Karpas-422 (cell line): ENCODE measurements around the gene SFI1. TPM values are rescaled to one million over a fixed set of nuclear protein-coding genes. Genes with fewer than 3 reads are reported as not detected.
"Not testable (repeated sequence)": the region's sequence is repeated elsewhere in the genome, so short reads cannot be mapped to it uniquely, and the experiment has no call there.

Source experiments
- DNase-seq: peaks from one replicate; pipeline ENCODE4 v3.0.0-alpha.2; 2015
- H2AFZ ChIP-seq: fragments of 200-600 bp; sonication (generic); 2 replicates; pipeline ENCODE4 v1.6.1; 2014; ENCODE audit warnings: antibody characterized with exemption, low read length, mixed read lengths
- H3K27ac ChIP-seq: fragments of 200-600 bp; sonication (generic); 2 replicates; pipeline ENCODE4 v1.5.1; 2014; ENCODE audit warnings: mild to moderate bottlenecking, low read length, moderate library complexity
- H3K27me3 ChIP-seq: fragments of 200-600 bp; sonication (generic); 2 replicates; pipeline ENCODE4 v1.6.1; 2014; ENCODE audit warnings: low read length, mixed read lengths
- H3K36me3 ChIP-seq: fragments of 200-600 bp; sonication (generic); 2 replicates; pipeline ENCODE4 v1.6.1; 2014; ENCODE audit warnings: low read length, mixed read lengths; ENCODE audit not compliant: insufficient read depth
- H3K4me1 ChIP-seq: fragments of 200-600 bp; sonication (generic); 2 replicates; pipeline ENCODE4 v1.6.1; 2014; ENCODE audit warnings: mild to moderate bottlenecking, low read length, mixed read lengths
- H3K4me2 ChIP-seq: fragments of 200-600 bp; sonication (generic); 2 replicates; pipeline ENCODE4 v1.6.1; 2014; ENCODE audit warnings: low read length, low read depth, mild to moderate bottlenecking; ENCODE audit not compliant: poor library complexity, severe bottlenecking
- H3K4me3 ChIP-seq: fragments of 200-600 bp; sonication (generic); 2 replicates; pipeline ENCODE4 v1.5.1; 2014; ENCODE audit warnings: mild to moderate bottlenecking, antibody characterized with exemption, low read length, mixed read lengths
- H3K79me2 ChIP-seq: fragments of 200-600 bp; sonication (generic); 2 replicates; pipeline ENCODE4 v1.6.1; 2014; ENCODE audit warnings: mild to moderate bottlenecking, low read length, mixed read lengths
- H3K9ac ChIP-seq: fragments of 200-600 bp; sonication (generic); 2 replicates; pipeline ENCODE4 v1.6.0; 2014; ENCODE audit warnings: low read length
- H3K9me2 ChIP-seq: fragments of 200-600 bp; sonication (generic), shearing (Covaris generic); replicated peaks from 2 replicates; pipeline ENCODE4 v1.6.0; 2014; ENCODE audit warnings: mild to moderate bottlenecking, low read length, moderate library complexity; ENCODE audit not compliant: insufficient read depth
- H3K9me3 ChIP-seq: fragments of 300-700, 200-600 bp; sonication (generic); 2 replicates; pipeline ENCODE4 v1.6.1; 2014; ENCODE audit warnings: low read length, mixed read lengths
- H4K20me1 ChIP-seq: fragments of 200-600 bp; sonication (generic); 2 replicates; pipeline ENCODE4 v1.6.1; 2014; ENCODE audit warnings: mild to moderate bottlenecking, antibody characterized with exemption, low read length, low read depth; ENCODE audit not compliant: insufficient read depth
- total RNA-seq: library from RNA; depleted of rRNA; stranded (reverse); fragments of >200 nt; shearing (Covaris generic); gene quantifications from 2 replicates; pipeline ENCODE4 v1.2.3, GENCODE V29; 2014; ENCODE audit warnings: low replicate concordance

SFI1 gene
- total RNA-seq, 1 experiment from 2014 or later: 43.2 TPM

DNA sequence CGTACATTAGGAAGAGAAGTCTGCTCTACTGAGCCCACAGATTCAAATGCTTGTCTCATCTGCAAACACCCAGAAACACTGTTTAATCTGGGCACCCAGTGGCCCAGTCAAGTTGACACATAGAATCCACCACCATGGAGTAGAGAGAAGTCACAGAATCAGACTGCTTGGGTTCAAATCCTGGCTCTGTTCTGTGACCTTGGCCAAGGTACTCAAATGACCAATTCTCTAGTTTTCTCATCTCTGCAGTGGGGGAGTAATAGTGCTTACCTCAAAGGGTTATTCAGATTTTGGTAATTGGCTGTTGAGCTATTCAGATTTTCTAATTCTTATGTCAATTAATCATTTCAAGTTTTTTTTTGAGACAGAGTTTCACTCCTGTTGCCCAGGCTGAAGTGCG lies 93.8 kb downstream of the SFI1 start:
- not testable (repeated sequence) for H3K4me3 ChIP-seq, H3K9me3 ChIP-seq, H3K79me2 ChIP-seq, H3K9me2 ChIP-seq, H3K9ac ChIP-seq, H3K27me3 ChIP-seq, DNase-seq, H4K20me1 ChIP-seq, H3K4me1 ChIP-seq, H3K27ac ChIP-seq, H2AFZ ChIP-seq, H3K4me2 ChIP-seq
- H3K36me3 ChIP-seq: peaks cover 39% of the 10 kb centered on the region

DNA sequence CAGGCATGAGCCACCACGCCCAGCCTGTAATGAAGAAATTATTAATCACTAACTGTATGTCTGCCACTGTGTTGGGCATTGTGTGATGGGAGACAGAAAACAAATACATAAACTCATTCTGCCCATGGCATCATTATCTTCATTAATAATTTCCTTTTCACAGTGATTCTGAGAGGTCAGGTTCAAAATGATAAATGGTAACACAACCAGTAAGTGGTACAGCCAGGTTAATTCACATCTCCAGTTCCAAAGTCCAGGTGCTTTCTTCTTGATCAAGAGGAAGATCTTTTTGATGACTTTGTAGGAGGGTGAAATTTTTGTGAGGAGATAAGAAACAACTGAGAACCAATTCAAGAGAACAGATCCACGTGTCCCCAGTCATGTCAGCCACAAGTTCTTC lies 98.9 kb downstream of the SFI1 start:
- Histone ChIP-seq H4K20me1 (no peaks in the 10 kb centered on the region), H2AFZ (no peak overlapping the region), H3K9me3 (no peaks in the 10 kb centered on the region), H3K27ac (no peak overlapping the region), H3K79me2 (no peaks in the 10 kb centered on the region), H3K9ac (no peak overlapping the region), H3K27me3 (no peaks in the 10 kb centered on the region), H3K9me2 (no peaks in the 10 kb centered on the region), H3K4me2 (no peak overlapping the region), H3K36me3 (0 out of 2 replicates have a peak, but pooled peaks cover 3% of the 10 kb centered on the region), H3K4me1 (no peaks in the 10 kb centered on the region), H3K4me3 (no peak overlapping the region)
- DNase-seq: no peak

- no peak for DNase-seq
- H2AFZ ChIP-seq: no peak overlapping the region
- no peaks in the 10 kb centered on the region for H3K79me2 ChIP-seq
- H3K9me3 ChIP-seq: no peaks in the 10 kb centered on the region
- no peak overlapping the region for H3K27ac ChIP-seq
- H3K4me2 ChIP-seq: no peak overlapping the region
- no peaks in the 10 kb centered on the region for H3K27me3 ChIP-seq
- no peaks in the 10 kb centered on the region for H3K4me1 ChIP-seq
- no peaks in the 10 kb centered on the region for H3K9me2 ChIP-seq
- H3K9ac ChIP-seq: no peak overlapping the region
- H3K4me3 ChIP-seq: no peak overlapping the region
- no peaks in the 10 kb centered on the region for H4K20me1 ChIP-seq
- peaks cover 10% of the 10 kb centered on the region; the same call in 1 of the 2 replicates for H3K36me3 ChIP-seq
Observed at GRCh38 chr22:31602259-31602952, 106.1 kb downstream of the SFI1 start.

- H3K27ac ChIP-seq: no peak overlapping the region
- H2AFZ ChIP-seq: no peak overlapping the region
- no peak for DNase-seq
- H3K4me1 ChIP-seq: no peaks in the 10 kb centered on the region
- H3K9me3 ChIP-seq: no peaks in the 10 kb centered on the region
- H3K27me3 ChIP-seq: no peaks in the 10 kb centered on the region
- no peaks in the 10 kb centered on the region for H3K79me2 ChIP-seq
- peaks cover 10% of the 10 kb centered on the region; the same call in 1 of the 2 replicates for H3K36me3 ChIP-seq
- no peak overlapping the region for H3K9ac ChIP-seq
- H3K4me2 ChIP-seq: no peak overlapping the region
- no peaks in the 10 kb centered on the region for H3K9me2 ChIP-seq
- no peaks in the 10 kb centered on the region for H4K20me1 ChIP-seq
- no peak overlapping the region for H3K4me3 ChIP-seq
Observed at GRCh38 chr22:31603081-31603525, 106.8 kb downstream of the SFI1 start.

- H3K9me2 ChIP-seq: no peaks in the 10 kb centered on the region
- H3K27ac ChIP-seq: no peak overlapping the region
- no peak for DNase-seq
- H4K20me1 ChIP-seq: no peaks in the 10 kb centered on the region
- no peaks in the 10 kb centered on the region for H3K4me1 ChIP-seq
- peaks cover 10% of the 10 kb centered on the region; the same call in 1 of the 2 replicates for H3K36me3 ChIP-seq
- no peak overlapping the region for H3K4me3 ChIP-seq
- H3K4me2 ChIP-seq: no peak overlapping the region
- H3K27me3 ChIP-seq: no peaks in the 10 kb centered on the region
- no peaks in the 10 kb centered on the region for H3K9me3 ChIP-seq
- no peaks in the 10 kb centered on the region for H3K79me2 ChIP-seq
- H3K9ac ChIP-seq: no peak overlapping the region
- no peak overlapping the region for H2AFZ ChIP-seq
Observed at GRCh38 chr22:31603574-31603973, 107.2 kb downstream of the SFI1 start.

DNA sequence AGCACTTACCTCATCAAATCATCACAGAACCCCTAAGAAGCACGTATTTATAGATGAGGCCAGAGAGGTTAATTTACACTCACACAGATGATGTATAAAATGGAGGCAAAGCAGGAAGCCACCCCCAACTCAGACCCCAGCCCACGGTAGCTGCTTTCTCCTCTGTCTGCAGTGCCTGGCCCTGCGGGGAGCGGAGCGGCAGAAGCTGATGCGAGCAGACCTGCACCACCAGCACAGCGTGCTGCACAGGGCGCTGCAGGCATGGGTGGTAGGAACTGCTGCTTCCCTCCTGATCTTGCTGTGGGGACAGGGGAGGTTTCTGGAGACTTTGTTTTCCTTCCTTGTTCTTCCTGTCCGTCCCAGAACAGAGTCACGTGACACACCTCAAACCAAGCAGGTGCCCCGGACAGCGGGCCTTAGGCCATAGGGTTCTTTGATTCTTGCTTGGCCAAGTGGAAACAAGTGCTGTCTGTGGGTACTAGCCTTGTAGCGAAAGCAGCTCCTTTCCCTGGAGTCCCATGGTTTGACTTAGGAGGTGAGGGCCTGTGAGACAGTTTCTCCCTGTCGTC lies 107.9 kb downstream of the SFI1 start:
- Histone ChIP-seq H3K36me3 (peaks cover 10% of the 10 kb centered on the region; the same call in 1 of the 2 replicates), H3K27me3 (no peaks in the 10 kb centered on the region), H3K9me2 (no peaks in the 10 kb centered on the region), H3K4me2 (no peak overlapping the region), H3K4me3 (no peak overlapping the region), H3K79me2 (no peaks in the 10 kb centered on the region), H4K20me1 (no peaks in the 10 kb centered on the region), H3K9me3 (no peaks in the 10 kb centered on the region), H3K27ac (no peak overlapping the region), H3K9ac (no peak overlapping the region), H3K4me1 (no peaks in the 10 kb centered on the region), H2AFZ (no peak overlapping the region)
- no peak for DNase-seq

GRCh38 chr22:31604746-31605705 lies 108.7 kb downstream of the SFI1 start:
- no peak overlapping the region for H3K9ac ChIP-seq
- H3K27me3 ChIP-seq: no peaks in the 10 kb centered on the region
- DNase-seq: no peak
- H3K9me2 ChIP-seq: no peaks in the 10 kb centered on the region
- peaks cover 10% of the 10 kb centered on the region; the same call in 1 of the 2 replicates for H3K36me3 ChIP-seq
- H2AFZ ChIP-seq: no peak overlapping the region
- H3K27ac ChIP-seq: no peak overlapping the region
- H3K4me1 ChIP-seq: no peaks in the 10 kb centered on the region
- no peaks in the 10 kb centered on the region for H3K9me3 ChIP-seq
- no peak overlapping the region for H3K4me2 ChIP-seq
- no peaks in the 10 kb centered on the region for H3K79me2 ChIP-seq
- H4K20me1 ChIP-seq: no peaks in the 10 kb centered on the region
- no peak overlapping the region for H3K4me3 ChIP-seq
